Forelimb muscle (tissue), 1 donor: ENCODE results near the gene DGKQ. TPM values are rescaled to one million over a fixed set of nuclear protein-coding genes. Genes with fewer than 3 reads are reported as not detected.
"Not testable (repeated sequence)": the region's sequence is repeated elsewhere in the genome, so short reads cannot be mapped to it uniquely, and the experiment has no call there.

Experiments
- DNase-seq: peaks from one replicate; pipeline ENCODE4 v3.0.0-alpha.2; 2013; ENCODE audit warnings: low read depth
- polyA plus RNA-seq: library from polyadenylated mRNA; unstranded; fragments of 120-200 nt; gene quantifications from one replicate; pipeline ENCODE4 v1.2.1, GENCODE V29; 2013; ENCODE audit not compliant: insufficient read length

DGKQ gene
- polyA plus RNA-seq, 1 donor = 3.6 TPM

GRCh38 chr4:982291-982690, 8.9 kb upstream of the DGKQ start:
- no peak for DNase-seq

DNA sequence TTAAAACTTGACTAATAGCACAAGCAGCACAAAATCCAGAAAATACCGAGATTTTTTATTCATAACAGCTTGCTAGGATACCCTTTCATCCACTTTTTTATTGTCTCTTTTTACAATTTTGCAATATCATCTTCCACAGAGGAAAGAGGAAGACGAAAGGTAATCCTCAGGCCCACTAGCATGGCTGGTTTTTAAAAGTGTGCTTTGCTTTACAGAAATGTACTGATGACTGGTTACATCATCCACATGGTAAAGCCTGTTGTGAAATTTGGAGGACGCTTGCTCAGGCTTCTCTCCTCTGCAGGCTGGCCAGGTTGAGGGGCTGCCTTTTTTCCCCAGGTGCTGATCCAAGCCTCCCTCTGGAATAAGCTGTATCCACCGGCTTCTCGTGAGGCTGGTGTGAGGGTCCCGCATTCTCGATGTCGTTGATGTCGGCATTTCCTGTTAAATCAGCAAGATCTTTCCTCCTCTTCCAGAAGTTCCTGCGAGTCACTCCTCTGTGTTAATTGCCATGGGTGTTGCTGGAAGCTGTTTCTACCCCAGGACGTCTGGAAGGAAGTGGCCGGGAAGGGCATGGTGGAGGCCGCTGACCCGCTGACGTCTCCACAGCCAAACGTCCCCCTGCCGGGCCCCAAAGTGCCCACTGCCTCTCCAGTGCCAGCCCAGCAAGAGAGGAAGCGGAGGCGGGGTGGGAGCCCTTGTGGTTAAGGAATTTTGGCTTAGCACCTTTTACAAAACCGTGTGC, 5.8 kb upstream of the DGKQ start:
- DNase-seq = no peak

DNA sequence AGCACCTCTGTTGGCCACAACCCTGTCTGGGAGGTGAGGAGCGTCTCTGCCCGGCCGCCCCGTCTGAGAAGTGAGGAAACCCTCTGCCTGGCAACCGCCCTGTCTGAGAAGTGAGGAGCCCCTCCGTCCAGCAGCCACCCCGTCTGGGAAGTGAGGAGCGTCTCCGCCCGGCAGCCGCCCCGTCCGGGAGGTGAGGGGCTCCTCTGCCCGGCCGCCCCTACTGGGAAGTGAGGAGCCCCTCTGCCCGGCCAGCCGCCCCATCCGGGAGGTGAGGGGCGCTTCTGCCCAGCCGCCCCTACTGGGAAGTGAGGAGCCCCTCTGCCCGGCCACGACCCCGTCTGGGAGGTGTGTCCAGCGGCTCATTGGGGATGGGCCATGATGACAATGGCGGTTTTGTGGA, 2.6 kb upstream of the DGKQ start:
- DNase-seq = not testable (repeated sequence)

GRCh38 chr4:974668-975067, 1.3 kb upstream of the DGKQ start:
- DNase-seq = no peak

DNA sequence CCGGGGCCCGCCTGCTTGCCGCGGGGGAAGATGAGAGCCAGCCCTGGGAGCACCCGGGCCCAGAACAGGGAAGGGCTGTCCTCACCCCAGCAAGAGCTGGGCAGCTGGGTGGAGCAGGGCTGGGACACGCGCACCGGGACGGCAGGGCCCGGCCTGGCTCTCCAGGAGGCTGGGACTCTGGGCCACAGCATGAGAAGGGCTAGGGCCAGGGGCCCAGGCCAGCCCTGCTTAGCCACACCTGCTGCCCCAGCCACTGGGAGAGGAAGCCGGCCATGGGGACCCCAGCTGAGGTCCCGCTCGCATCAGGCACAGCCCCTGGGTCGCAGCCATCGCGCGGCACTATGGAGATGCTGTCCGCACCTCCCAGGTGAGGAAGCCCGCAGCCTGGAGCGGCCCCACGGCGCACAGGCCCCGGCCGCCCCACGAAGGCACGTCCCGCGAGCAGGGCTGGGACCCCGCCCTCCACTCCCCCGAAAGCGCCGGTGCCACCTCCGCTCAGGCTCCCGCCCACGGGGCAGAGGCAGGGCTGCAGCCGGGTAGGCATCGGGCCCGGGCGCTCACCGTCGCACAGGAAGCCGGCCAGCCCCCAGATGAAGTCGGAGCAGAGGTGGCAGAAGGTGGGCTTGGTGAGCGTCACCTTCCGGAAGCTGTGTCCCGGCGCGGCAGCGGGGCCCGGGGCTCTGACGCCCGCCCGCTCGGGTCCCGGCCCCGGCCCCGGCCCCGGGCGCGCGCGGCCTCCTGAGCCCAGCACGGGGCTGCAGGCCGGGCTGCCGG, 531 bp downstream of the DGKQ start:
- DNase-seq = no peak

DNA sequence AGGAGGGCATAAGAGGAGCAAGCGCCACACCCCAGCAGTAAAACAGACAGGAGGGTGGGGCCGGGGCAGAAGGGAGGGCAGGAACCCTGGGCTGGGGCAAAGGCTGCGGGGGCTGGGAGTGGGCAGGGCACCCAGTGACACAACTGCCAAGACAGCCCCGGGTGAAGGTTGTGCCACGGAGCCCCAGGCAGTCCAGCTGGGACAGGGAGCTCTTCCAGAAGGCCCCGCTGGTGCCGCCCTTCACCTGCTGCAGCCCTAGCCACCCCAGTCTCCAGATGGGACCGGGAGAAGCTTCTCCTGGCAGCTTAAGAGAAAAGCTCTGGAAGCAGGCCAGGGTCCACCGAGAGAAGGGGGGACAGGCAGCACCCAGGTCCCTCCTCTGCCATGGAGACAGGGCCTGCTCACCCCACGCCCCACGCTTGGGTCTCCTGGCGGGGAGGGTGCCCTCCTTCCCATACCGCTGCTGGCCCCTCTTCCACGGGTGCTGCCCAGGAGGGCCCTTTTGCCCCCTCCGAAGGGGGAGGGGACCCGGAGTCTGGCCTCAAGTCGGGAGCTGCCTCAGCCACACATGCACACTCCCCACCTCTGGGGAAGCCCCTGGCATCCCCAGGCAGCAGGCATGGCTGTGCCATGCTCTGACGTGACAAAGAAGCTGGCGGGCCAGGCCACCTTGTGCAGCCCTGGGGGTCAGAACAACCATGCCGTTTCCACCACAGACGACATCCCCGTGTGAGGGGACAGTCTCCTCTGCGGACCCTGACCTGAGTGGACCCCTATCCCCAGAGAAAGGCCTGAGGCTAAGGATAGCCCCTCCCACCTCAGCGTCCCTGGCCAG, 1.5 kb downstream of the DGKQ start:
- no peak for DNase-seq

- DNase-seq = no peak
Measured at GRCh38 chr4:970854-971520, 2.4 kb downstream of the DGKQ start.

DNA sequence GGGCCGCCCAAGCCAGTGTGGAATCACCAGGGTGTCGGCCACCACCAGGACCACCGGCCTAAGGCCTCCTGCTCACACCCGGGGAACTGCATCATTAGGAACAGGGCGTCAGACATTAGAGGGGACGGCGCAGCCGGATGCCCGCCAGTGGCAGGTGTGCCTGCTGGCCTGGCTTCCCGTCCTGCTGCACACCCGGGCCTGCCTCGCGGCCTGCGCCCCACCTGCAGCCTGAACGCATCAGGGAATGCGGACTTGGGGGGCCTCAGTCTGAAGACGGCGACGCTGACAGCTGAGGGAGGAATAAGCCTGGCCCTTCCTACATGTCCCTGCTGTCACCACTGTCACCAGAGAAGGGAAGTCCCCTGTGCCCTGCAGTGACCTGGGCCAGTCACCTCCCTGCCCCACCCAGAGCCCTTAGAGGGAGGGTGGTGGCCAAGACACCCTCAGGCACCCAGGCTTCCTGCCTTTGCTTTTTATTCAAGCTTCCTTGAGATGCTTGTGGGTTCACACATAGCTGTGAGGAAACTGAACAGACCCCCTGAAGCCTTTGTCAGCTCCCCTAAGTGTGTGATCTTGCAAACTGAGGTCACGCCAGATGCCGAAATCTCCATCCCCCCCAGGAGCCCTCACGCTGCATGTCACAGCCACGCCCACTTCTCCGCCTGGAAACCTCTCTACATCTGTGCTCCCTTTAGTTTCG, 3.2 kb downstream of the DGKQ start:
- no peak for DNase-seq

- no peak for DNase-seq
Measured at GRCh38 chr4:968621-969394, 4.6 kb downstream of the DGKQ start.

DNA sequence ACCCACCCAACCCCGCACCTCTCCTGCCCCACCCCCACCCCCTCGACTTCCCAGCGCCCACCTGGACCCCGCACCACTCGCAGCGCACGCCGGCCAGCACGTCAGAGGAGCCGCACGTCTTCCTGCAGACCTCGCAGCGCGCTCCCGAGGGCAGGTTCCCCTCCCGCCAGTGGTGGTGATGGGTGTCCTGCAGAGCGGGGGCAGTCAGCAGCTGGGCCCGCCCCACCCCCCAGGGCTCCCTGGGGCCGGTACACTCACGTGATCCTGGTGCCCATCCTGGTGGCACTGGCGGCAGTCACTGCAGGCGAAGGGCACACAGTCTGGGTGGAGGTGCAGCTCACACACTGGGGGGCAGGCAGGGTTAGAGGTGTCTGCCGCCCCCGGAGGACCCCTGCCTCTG, 5.1 kb downstream of the DGKQ start:
- no peak for DNase-seq

DNA sequence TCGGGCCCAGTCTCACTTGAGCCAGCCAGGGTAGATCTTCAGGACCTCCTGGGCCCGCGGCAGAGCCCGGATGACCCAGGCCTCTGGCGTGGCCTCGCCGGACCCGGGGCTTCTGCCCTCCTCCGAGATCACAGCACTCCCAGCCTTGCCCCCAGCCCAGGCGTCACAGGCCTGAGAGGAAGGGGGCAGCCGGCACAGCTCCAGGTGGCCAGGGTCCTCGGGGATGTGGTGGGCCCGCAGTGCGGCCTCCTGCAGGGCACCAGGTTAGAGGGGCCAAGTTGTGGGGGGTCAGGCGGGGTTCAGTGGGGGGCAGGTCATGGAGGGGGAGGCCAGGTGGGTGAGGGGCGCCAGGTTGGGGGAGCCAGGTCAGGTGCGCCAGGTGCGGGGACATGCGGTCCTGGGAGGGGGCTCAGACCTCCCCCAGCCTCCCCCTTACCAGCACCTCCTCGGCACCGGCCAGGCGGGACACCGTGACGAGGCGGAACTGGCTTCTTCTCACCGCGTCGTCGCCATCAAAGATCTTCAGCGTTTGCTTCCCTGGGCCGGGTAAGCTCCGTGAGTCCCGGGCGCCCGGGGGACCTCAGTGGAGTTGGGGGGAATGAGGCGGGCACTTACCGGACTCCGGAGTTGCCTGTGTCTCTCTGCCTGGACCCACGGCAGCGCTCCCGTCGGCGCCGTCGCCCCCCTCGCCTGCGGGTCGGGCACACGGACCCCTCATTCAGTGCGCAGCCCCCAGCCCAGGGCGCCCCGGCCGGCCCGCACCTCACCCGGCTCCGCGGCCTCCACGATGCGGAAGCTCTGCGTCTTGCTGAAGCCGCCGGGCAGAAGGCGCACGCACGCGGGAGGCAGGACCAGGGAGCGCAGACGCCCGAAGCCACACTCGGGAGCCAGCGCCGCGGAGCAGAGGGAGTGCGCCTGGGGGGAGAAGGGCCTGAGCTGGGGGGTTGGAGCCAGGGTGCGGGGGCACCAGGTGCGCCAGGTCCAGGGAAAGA, 6.0 kb downstream of the DGKQ start:
- DNase-seq = no peak

DNA sequence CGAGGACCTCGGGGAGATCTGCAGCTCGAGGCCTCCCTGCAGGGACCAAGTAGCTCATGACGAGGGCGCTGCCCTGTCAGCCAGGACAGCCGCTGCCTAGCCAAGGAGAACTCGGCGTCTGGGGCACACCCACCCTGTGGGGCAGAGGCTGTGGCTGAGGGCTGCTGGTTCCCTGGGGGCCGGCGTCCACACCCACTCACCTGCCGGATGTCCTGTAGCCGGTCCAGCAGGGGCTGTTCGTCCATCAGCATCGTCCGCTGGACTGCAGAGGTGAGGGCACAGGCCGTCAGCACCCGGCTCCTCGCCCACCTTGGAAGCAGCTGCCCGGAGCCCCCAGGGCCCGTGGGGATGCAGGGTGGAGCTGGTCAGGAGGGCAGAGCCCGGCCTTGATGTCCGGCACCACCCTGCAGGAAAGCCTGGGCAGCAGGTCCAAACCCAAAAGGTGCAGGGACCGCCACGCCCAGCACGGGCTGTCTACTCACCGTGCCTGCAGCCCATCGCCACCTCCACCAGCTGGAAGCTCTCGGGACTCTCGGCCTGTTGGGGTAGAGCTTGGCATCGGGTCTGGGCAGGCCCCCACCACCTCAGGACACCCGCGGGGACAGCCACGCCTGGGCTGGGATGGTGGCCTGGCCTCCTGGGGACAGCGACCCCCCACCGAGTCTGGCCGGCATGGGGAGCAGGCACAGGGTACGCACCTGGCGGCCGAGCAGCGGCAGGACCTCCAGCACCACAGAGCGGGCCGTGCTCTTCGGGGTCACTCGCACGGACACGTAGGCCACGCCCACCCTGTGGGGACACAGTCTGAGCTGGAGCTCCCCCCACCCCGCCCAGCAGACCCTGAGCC, 6.9 kb downstream of the DGKQ start:
- DNase-seq = no peak

DNA sequence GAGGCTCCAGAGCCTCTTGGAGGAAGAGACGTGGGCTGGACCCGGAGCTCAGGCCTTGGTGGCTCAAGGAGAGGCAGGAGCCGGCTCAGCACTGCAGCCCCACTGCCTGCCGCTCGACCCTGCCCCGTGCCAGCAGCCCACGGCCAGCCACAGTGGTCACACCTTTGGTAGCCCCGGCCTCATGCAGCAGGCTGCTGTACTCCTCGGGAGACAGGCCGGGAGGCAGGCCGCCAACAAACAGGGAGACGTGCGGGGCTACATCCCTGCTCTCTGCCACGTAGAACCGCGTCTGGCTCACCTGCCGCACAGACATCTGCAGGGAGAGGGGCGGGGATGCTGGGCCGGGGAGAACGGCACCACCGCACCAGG, 7.6 kb downstream of the DGKQ start:
- DNase-seq = no peak

DNA sequence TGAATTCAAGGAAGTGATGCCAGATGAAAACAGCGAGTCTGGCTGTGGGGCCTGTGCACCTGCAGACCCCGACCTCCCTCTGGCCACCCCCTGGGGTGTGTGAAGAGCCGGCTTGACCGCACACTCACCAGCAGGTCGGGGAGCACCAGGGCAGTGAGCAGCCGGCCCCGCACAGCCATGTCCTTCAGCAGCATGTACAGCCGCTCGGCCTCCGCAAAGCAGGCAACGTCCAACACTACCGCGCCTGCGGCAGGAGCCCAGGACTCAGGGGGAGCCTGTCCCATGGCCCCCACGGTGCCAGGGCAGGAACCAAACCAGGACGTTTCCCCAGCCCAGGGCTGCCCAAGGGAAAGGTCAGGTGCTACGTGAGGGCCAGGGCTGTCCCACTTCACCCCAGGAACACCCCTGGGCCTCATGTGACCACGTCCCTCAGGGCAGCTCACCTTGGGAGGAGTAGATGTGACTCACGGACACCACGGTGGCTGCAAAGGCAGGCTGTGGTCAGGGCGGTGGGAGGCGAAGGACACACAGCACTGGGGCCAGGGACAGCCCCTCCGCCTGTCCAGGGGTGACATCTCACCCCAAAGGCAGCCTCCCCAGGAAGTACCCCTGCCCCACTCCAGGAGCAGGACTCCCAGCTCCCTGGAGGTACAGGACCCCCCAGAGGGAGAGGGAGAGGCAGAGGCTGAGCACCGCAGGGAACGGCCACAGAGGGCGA, 8.2 kb downstream of the DGKQ start:
- DNase-seq = no peak

GRCh38 chr4:964346-965025, 8.9 kb downstream of the DGKQ start:
- no peak for DNase-seq

DNA sequence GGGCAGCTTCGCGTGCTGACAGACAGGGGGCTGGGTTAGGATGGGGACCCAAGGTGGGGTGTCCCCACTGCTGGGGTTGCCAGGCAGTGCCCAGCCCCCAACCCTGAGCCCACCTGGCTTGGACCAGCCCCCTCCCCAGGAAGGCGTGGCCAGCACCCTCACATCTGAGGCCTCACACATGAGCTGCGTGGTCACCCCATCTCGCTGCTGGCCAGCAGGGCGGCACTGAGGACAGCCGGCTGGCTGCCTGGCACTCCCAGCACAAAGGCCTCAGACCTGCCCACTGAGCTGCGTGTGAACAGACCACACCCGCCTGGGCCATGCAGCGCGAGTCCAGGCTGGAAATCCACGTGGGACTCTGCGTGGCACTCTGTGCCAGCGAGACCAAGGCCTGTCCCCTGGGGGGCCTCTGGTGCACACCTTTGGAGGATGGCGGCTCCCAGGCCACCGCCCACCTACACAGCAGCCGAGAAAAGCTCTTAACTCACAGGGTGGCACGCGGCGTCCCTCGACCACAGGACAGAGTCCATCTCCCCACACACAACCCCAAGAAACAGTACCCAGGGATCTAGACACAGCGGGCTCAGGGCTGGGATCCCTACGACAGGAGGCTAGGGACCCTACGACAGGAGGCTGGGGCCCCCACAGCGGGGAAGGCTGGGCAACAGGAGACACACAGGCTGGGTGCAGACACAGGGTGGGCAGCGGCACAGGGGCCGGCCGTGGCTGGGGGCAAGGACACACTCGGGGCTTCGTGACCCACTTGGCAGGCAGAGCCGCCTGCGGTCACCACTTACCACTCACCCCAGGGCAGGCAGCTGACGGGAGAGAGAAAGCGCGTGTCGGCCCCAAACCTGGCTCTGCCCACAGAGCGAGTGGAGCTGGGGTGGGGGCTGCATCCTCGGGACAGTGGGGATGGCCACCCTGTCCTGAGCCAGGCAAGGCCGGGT, 9.8 kb downstream of the DGKQ start:
- DNase-seq = no peak
